ENCODE results near the gene WDR48. TPM values are rescaled to one million over a fixed set of nuclear protein-coding genes. Genes with fewer than 3 reads are reported as not detected.

The WDR48 gene
- total and polyA plus RNA-seq, 9 of the 15 experiments (the other 6 are each of a cell fraction or from before 2014, with no cell fraction given), result 26.6 to 70.6 (median 48.0) TPM

GRCh38 chr3:39090922-39091321 is 39.1 kb downstream of the WDR48 start (continued):
- TF ChIP-seq ARID4B (CRISPR knock-in tag; IDR thresholded peaks at IDR 0.05) (no peak), ZBTB33 (CRISPR knock-in tag; IDR thresholded peaks at IDR 0.05) (no peak), MBD2 (IDR thresholded peaks at IDR 0.05; ENCODE audit: borderline replicate concordance, low read depth) (no peak), IRF9 (tag; IDR thresholded peaks at IDR 0.05) (no peak), KAT2B (IDR thresholded peaks at IDR 0.05; ENCODE audit: low read depth, low read length) (no peak), ZC3H8 (IDR thresholded peaks at IDR 0.05) (no peak), PTBP1 (IDR thresholded peaks at IDR 0.05; ENCODE audit: low read depth, low read length) (no peak)
